ENCODE measurements around the gene RNASE2.

- TF ChIP-seq, protein P1, sequence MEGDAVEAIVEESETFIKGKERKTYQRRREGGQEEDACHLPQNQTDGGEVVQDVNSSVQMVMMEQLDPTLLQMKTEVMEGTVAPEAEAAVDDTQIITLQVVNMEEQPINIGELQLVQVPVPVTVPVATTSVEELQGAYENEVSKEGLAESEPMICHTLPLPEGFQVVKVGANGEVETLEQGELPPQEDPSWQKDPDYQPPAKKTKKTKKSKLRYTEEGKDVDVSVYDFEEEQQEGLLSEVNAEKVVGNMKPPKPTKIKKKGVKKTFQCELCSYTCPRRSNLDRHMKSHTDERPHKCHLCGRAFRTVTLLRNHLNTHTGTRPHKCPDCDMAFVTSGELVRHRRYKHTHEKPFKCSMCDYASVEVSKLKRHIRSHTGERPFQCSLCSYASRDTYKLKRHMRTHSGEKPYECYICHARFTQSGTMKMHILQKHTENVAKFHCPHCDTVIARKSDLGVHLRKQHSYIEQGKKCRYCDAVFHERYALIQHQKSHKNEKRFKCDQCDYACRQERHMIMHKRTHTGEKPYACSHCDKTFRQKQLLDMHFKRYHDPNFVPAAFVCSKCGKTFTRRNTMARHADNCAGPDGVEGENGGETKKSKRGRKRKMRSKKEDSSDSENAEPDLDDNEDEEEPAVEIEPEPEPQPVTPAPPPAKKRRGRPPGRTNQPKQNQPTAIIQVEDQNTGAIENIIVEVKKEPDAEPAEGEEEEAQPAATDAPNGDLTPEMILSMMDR (conservative IDR thresholded peaks at IDR 0.05), result no peak
- TF ChIP-seq EZH2 (IDR thresholded peaks at IDR 0.05; ENCODE audit: low read depth), result no peak
Measured at GRCh38 chr14:20996521-20996920, 41.2 kb downstream of the RNASE2 start.
